Tibial artery (tissue), 4 donors: ENCODE results near the gene GDE1.

Experiments
- DNase-seq, 2 donors: peaks; one replicate each; pipeline ENCODE4 v3.0.0-alpha.2; 2019
- H3K27ac ChIP-seq, 2 donors: fragments of 200-600 bp; sonication (generic) in 1 of 2; 1 replicate in 1 of 2; 2 replicates in 1 of 2; pipeline ENCODE4 v1.5.1; 2018 to 2019; ENCODE audit warnings: mild to moderate bottlenecking in 1 of 2
- H3K27me3 ChIP-seq, 2 donors: fragments of 200-600 bp; sonication (generic) in 1 of 2; one replicate each; pipeline versions ENCODE4 v1.5.1 to v1.6.0; 2016 to 2019
- H3K36me3 ChIP-seq, 3 donors: fragments of 200-600 bp; sonication (generic) in 2 of 3; one replicate each; pipeline ENCODE4 v1.5.1; 2016 to 2019; ENCODE audit warnings: mild to moderate bottlenecking in 2 of 3
- H3K4me1 ChIP-seq, 4 donors: fragments of 200-600 bp; sonication (generic) in 2 of 4; 1 replicate in 3 of 4; 2 replicates in 1 of 4; pipeline ENCODE4 v1.5.1; 2016 to 2019
- H3K4me3 ChIP-seq, 2 donors: fragments of 200-600 bp; sonication (generic) in 1 of 2; 1 replicate in 1 of 2; 2 replicates in 1 of 2; pipeline ENCODE4 v1.5.1; 2018 to 2019; ENCODE audit warnings: mild to moderate bottlenecking in 2 of 2
- H3K9me3 ChIP-seq, 3 donors: fragments of 200-600 bp; sonication (generic) in 1 of 3; one replicate each; pipeline ENCODE4 v1.5.1; 2016 to 2019
- CTCF ChIP-seq, 2 experiments: fragments of 200-600 bp in 1 of 2; fragments of 450-650 bp in 1 of 2; IDR thresholded peaks; one replicate each; pipeline ENCODE4 v1.5.1; 2017 to 2019; ENCODE audit warnings: antibody characterized with exemption in 2 of 2, mild to moderate bottlenecking in 1 of 2, moderate library complexity in 1 of 2
- intact Hi-C: fragments of 100-400 bp; cut with DNase I; formaldehyde crosslinking; loops from one replicate; pipeline ENCODE4 v1.15.0; 2023; ENCODE audit warnings: low total_unique reads

GDE1 gene

GRCh38 chr16:19522760-19523159 is 862 bp upstream of the GDE1 start:
- no peak for DNase-seq
- intact Hi-C loops = no loop called here

GRCh38 chr16:19522397-19522732 is 467 bp upstream of the GDE1 start:
- intact Hi-C loops = no loop called here
- H3K27me3 ChIP-seq = no peaks in the 10 kb centered on the region
- H3K36me3 ChIP-seq = no peaks in the 10 kb centered on the region
- no peak for TF ChIP-seq CTCF (IDR thresholded peaks at IDR 0.05)
- peak overlapping the region; percentile 90 to 91 for H3K27ac ChIP-seq
- peak overlapping the region; percentile 78 to 96 for H3K4me3 ChIP-seq
- no peaks in the 10 kb centered on the region for H3K9me3 ChIP-seq
- DNase-seq = no peak
- H3K4me1 ChIP-seq = peaks cover 0 to 50% (median 28%) of the 10 kb centered on the region in 4 donors

More at GRCh38 chr16:19522760-19523159, 862 bp upstream of the GDE1 start:
- H3K4me3 ChIP-seq = no peak overlapping the region
- peaks cover 0 to 50% (median 28%) of the 10 kb centered on the region in 4 donors for H3K4me1 ChIP-seq
- no peaks in the 10 kb centered on the region for H3K9me3 ChIP-seq
- no peak for TF ChIP-seq CTCF (IDR thresholded peaks at IDR 0.05)
- H3K27ac ChIP-seq = peak overlapping the region; percentile 90 to 91
- no peaks in the 10 kb centered on the region for H3K27me3 ChIP-seq
- peaks cover 0 to under 1% (median under 1%) of the 10 kb centered on the region in 3 donors for H3K36me3 ChIP-seq

GRCh38 chr16:19520861-19521331 is 1.0 kb downstream of the GDE1 start:
- Histone ChIP-seq H3K9me3 (no peaks in the 10 kb centered on the region), H3K27ac (peak overlapping the region; percentile 90 to 91), H3K27me3 (no peaks in the 10 kb centered on the region), H3K4me1 (peaks cover 0 to 50% (median 28%) of the 10 kb centered on the region in 4 donors), H3K36me3 (peaks cover 9 to 13% (median 10%) of the 10 kb centered on the region in 3 donors), H3K4me3 (peak overlapping the region; percentile 78 to 96)
- no peak for DNase-seq
- intact Hi-C loops = no loop called here
- TF ChIP-seq CTCF (IDR thresholded peaks at IDR 0.05) = no peak

- Histone ChIP-seq H3K4me1 (peaks cover 0 to 34% (median 18%) of the 10 kb centered on the region in 4 donors), H3K27ac (no peak overlapping the region), H3K27me3 (no peaks in the 10 kb centered on the region), H3K4me3 (no peak overlapping the region), H3K36me3 (peaks cover 10 to 27% (median 20%) of the 10 kb centered on the region in 3 donors), H3K9me3 (no peaks in the 10 kb centered on the region)
- TF ChIP-seq CTCF (IDR thresholded peaks at IDR 0.05) = no peak
- intact Hi-C loops = no loop called here
- no peak for DNase-seq
Measured at GRCh38 chr16:19518388-19518787, 3.5 kb downstream of the GDE1 start.

- intact Hi-C loops = no loop called here
- DNase-seq = no peak
- Histone ChIP-seq H3K4me3 (no peak overlapping the region), H3K9me3 (no peaks in the 10 kb centered on the region), H3K27ac (no peak overlapping the region), H3K36me3 (peaks cover 10 to 27% (median 20%) of the 10 kb centered on the region in 3 donors), H3K27me3 (no peaks in the 10 kb centered on the region), H3K4me1 (peaks cover 0 to 34% (median 17%) of the 10 kb centered on the region in 4 donors)
- no peak for TF ChIP-seq CTCF (IDR thresholded peaks at IDR 0.05)
Measured at GRCh38 chr16:19517424-19518089, 4.3 kb downstream of the GDE1 start.
